ENCODE measurements around the gene DIAPH1.

The DIAPH1 gene

DNA sequence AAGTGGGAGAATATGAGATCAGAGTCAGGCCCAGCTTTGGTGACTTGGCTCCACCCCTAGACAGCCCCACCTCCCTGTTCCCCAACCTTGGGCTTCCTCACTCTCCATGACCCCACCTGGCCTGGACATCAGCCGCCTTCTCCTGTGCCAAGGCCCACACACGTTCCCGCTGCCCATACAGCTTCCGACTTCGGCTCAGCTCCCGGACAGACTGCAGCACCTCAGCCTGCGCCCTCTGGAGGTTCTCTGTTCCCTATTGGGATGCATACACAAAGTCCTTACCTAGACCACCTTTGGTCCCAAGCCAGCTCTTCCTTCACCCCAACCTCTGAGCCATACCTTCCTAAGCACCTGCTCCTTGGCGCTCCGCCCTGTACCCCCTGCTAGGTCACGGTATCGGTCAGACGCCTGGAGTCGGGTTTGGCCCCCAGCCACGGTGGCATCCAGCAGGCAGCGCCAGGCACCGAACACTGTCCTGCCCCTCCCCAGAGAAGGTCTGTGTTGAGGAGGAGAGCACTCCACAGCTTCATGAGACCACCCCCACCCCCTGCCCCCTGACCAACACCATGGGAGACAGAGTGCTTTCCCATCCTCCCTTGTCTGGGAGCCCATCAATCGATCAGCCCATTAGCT is 30.4 kb upstream of the DIAPH1 start:
- Mint-ChIP-seq H3K4me1 (peaks cover 39% of the 10 kb centered on the region), H3K27me3 (no peaks in the 10 kb centered on the region), H3K9me3 (no peaks in the 10 kb centered on the region), H3K27ac (no peak overlapping the region), H3K36me3 (peaks cover 31% of the 10 kb centered on the region), H3K4me3 (no peak overlapping the region)
- no peak for ATAC-seq

DNA sequence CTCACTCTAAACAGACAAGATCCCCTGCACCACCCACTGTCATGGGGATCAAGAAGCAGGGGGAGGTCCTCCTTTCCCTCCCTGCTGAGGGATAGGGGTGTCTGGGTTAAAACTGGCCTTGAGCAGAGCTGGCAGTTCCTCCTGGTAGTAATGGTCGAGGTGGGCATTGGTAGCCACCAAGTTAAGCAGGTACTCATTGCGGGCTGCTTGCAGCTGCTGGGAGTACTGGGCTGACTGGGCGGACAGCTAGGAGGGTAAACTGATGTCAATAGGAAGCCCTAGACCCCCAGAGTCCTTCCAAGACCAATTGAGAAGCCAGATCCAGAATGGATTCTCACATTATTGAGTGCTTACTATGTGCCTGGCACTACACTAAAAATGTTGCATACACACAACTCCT is 29.1 kb upstream of the DIAPH1 start:
- Mint-ChIP-seq H3K9me3 (no peaks in the 10 kb centered on the region), H3K27me3 (no peaks in the 10 kb centered on the region), H3K4me1 (peaks cover 39% of the 10 kb centered on the region), H3K36me3 (peaks cover 31% of the 10 kb centered on the region), H3K4me3 (no peak overlapping the region), H3K27ac (no peak overlapping the region)
- ATAC-seq, result no peak

DNA sequence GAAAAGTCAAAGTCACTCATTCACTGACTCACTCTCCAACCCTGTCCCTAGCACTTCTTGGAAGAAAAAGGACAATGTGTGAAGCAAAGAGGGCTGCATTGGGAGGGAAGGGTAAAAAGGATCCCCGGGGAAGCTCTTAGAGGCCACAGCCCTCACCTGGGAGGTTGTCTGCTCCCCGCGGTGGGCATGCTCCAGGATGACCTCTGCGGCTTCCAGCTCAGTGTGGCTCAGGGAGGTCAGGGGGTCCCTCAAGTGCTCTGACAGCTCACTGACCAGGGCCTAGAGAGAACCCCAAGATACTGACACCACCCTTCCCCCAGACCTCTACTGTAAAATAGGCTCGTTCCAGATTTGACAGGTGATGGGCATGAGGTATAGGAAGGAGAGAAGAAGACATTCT is 28.4 kb upstream of the DIAPH1 start:
- no peaks in the 10 kb centered on the region for H3K9me3 Mint-ChIP-seq
- H3K27me3 Mint-ChIP-seq, result no peaks in the 10 kb centered on the region
- ATAC-seq, result no peak
- peaks cover 31% of the 10 kb centered on the region for H3K36me3 Mint-ChIP-seq
- no peak overlapping the region for H3K4me3 Mint-ChIP-seq
- peaks cover 33% of the 10 kb centered on the region for H3K4me1 Mint-ChIP-seq
- H3K27ac Mint-ChIP-seq, result no peak overlapping the region

DNA sequence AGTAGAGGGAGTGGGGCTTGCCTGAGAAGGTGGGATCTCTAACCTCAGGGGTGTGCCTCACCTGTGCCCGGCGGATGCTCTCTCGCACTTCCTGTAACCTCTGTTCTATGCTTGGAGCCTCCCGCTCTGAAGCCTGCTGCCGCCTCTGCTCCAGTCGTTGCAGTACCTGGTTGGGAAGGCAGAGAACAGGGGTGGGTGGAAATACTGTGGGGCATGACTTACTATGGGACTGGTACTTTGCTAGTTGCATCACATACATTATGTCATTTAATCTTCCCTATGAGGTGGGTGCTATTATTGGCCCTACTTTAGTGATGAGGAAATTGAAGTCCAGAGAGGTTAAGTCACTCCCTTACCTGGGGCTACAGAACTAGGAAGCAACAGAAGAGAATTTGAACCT is 27.2 kb upstream of the DIAPH1 start:
- Mint-ChIP-seq H3K36me3 (peaks cover 40% of the 10 kb centered on the region), H3K4me1 (peaks cover 31% of the 10 kb centered on the region), H3K9me3 (no peaks in the 10 kb centered on the region), H3K27me3 (no peaks in the 10 kb centered on the region), H3K4me3 (no peak overlapping the region), H3K27ac (no peak overlapping the region)
- no peak for ATAC-seq

DNA sequence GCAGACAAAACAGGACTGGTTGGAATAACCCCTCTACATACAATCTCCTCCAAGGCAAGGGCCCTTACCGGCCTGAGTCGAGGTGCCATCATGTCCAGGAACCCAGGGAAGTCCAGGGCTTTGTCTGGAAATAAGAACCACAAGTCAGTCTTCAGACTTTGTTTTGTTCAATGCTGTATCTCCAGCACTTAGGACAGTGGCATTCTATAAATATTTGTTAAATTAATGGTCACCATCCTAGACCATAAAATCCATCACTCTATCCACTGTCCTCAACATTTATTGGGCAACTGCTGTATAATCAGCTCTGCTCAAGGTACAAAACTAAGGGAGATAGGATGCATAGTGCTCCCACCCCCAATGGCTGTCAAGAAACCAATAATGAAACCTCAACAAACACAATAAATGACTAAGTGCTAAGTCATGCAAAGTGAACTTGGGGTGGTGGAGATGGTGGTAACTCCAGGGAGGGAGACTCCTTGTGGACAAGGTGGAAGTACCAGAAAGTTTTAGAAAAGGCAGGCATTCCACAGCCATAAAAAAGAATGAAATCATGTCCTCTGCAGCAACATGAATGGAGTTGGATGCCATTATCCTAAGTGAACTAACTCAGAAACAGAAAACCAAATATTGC is 23.0 kb upstream of the DIAPH1 start:
- H3K4me1 Mint-ChIP-seq, result peaks cover 21% of the 10 kb centered on the region
- H3K36me3 Mint-ChIP-seq, result peaks cover 37% of the 10 kb centered on the region
- no peak for ATAC-seq
- H3K4me3 Mint-ChIP-seq, result no peak overlapping the region
- peak overlapping the region; percentile 42 for H3K27ac Mint-ChIP-seq
- H3K27me3 Mint-ChIP-seq, result no peaks in the 10 kb centered on the region
- no peaks in the 10 kb centered on the region for H3K9me3 Mint-ChIP-seq

DNA sequence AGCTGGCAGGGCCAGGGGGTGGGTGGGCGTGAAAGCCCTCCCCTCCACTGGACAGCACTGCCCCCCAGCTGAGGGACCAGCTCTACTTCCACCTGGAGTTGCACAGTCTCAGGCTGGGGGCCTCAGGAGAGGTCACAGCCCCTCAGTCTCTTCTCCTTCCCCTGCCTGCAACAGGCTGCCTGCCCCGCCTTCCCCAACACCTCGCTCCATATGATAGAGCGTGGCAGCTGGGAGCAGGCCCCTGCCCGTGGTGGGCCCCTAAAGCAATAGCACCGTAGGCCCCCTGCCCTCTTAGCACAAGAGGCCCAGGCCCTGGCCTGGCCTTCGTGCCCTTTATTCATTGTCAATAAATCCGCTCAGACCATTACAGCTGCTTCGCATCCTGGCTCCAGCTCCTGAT is 21.9 kb upstream of the DIAPH1 start:
- peak overlapping the region; percentile 6 for H3K27ac Mint-ChIP-seq
- H3K4me1 Mint-ChIP-seq, result peaks cover 27% of the 10 kb centered on the region
- H3K27me3 Mint-ChIP-seq, result no peaks in the 10 kb centered on the region
- H3K9me3 Mint-ChIP-seq, result no peaks in the 10 kb centered on the region
- H3K4me3 Mint-ChIP-seq, result no peak overlapping the region
- ATAC-seq, result no peak
- H3K36me3 Mint-ChIP-seq, result peaks cover 26% of the 10 kb centered on the region

DNA sequence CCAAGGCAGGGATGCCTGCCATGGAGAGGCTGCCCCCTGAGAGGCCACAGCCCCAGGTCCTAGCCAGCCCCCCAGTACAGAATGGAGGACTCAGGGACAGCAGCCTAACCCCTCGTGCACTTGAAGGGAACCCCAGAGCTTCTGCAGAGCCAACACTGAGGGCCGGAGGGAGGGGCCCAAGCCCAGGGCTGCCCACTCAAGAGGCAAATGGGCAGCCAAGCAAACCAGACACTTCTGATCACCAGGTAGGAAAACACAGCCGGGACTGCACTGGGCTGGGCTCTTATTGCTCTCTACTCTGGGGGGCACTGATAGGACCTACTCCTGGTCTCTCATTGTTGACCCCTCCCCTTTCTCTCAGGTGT is 21.2 kb upstream of the DIAPH1 start:
- Mint-ChIP-seq H3K9me3 (no peaks in the 10 kb centered on the region), H3K36me3 (peaks cover 23% of the 10 kb centered on the region), H3K27me3 (no peaks in the 10 kb centered on the region), H3K27ac (no peak overlapping the region), H3K4me1 (peaks cover 34% of the 10 kb centered on the region), H3K4me3 (no peak overlapping the region)
- no peak for ATAC-seq

DNA sequence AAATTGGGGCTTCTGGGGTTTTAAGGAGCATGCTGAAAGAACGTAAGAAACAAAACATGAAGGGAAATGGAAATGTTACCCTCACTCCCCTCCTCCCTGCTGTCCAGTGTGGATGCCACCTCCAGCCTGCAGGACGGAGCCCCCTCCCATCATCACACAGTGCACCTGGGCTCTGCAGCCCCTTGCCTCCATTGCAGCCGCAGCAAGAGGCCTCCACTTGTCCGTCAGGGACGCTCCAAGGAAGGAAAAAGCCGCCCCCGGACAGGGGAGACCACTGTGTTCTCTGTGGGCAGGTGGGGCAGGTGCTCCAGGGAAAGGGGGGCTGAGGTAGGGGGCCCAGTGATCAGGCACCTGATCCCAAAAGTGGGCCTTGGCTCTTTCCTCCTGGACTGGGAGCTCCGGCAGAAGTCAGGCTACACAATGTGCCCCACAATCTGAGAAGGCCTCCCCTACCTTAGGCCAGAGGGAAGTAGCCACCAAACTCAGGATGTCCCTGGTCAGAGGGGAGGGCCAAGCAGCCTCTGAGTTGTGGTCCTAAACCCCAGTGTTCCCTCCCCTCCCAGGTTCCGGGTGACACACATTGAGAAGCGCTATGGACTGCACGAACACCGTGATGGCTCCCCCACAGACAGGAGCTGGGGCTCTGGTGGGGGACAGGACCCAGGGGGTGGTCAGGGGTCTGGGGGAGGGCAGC is 20.7 kb upstream of the DIAPH1 start:
- Mint-ChIP-seq H3K9me3 (no peaks in the 10 kb centered on the region), H3K27me3 (no peaks in the 10 kb centered on the region), H3K27ac (no peak overlapping the region), H3K36me3 (peaks cover 17% of the 10 kb centered on the region), H3K4me3 (no peak overlapping the region), H3K4me1 (peaks cover 39% of the 10 kb centered on the region)
- no peak for ATAC-seq

DNA sequence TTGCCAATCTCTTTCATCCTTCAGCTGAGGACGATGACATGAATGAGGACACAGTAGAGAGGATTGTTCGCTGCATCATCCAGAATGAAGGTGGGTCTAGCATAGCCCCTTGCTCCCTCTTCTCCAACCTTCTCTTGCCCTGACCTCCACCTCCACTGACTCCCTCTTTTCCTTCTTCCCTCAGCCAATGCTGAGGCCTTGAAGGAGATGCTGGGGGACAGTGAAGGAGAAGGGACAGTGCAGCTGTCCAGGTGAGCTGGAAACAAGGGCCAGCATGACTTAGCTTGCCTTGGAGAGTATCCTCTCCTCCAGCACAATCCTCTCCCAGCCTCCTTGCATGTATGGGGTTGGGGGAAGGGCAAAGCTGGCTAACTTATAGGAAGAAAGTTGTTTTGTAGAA is 20.0 kb upstream of the DIAPH1 start:
- Mint-ChIP-seq H3K27ac (peak overlapping the region; percentile 82), H3K27me3 (no peaks in the 10 kb centered on the region), H3K4me1 (peaks cover 47% of the 10 kb centered on the region), H3K4me3 (peak overlapping the region; percentile 89), H3K36me3 (peaks cover 14% of the 10 kb centered on the region), H3K9me3 (no peaks in the 10 kb centered on the region)
- ATAC-seq, result no peak

DNA sequence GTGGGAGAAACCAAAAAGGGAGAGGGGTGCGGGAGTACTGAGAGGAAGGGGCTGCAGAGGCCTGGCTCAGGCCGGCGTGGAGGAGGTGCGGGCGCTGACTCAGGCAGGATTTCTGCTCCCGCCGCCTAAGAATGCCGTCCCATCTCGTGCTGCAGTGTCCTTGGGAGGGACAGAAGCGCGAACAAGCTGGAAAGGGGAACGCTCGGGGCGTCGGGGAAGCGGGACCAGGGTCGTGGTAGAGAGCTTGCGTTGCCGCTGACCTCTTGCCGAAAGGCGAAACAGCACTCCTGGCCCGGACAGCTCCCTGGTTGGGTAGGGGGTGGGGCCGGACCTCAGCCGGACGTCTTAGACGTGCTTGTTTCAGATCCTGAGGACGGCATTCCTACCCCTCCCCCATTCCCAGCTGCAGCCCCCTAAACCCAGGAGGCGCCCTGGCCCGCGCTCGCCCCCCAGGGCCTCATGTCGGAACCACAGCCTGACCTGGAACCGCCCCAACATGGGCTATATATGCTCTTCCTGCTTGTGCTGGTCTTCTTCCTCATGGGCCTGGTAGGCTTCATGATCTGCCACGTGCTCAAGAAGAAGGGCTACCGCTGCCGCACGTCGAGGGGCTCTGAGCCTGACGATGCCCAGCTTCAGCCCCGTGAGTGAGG is 19.1 kb upstream of the DIAPH1 start:
- H3K4me3 Mint-ChIP-seq, result peak overlapping the region; percentile 89
- ATAC-seq, result peak; percentile 59
- peaks cover 47% of the 10 kb centered on the region for H3K4me1 Mint-ChIP-seq
- H3K27me3 Mint-ChIP-seq, result no peaks in the 10 kb centered on the region
- peaks cover 14% of the 10 kb centered on the region for H3K36me3 Mint-ChIP-seq
- peak overlapping the region; percentile 82 for H3K27ac Mint-ChIP-seq
- no peaks in the 10 kb centered on the region for H3K9me3 Mint-ChIP-seq

DNA sequence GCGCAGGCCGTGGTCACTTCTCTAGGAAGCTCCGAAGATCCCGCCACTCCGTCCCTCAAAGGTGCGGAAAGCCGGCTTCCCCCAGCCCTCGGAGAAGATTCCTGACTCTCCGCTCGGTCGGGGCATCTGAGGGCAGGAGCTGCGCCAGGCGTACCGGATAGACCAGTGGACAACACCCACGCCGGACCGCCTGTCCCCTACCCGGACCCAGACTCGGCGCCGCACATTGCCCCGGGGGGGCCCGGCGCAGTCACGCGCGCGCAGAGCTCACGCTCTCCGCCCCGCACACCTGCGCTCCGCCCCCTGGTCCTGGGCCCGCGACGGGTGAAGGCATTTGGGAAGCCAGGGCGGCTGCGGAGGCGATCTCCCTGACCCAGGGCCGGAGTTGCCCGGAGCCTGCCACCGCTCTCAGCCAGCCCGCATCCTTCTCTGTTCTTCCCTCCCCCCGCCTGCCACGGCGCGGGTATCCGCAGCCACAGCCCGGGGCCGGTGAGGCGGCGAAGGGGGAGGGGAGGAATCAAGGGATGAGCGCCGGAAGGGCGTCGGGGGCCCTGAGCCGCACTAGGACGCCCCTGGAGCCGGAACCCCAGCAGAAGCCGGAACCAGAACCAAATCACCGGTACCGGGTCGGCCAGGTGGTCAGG is 18.4 kb upstream of the DIAPH1 start:
- peaks cover 14% of the 10 kb centered on the region for H3K36me3 Mint-ChIP-seq
- ATAC-seq, result peak; percentile 71
- H3K27me3 Mint-ChIP-seq, result no peaks in the 10 kb centered on the region
- H3K4me1 Mint-ChIP-seq, result peaks cover 53% of the 10 kb centered on the region
- no peaks in the 10 kb centered on the region for H3K9me3 Mint-ChIP-seq
- H3K27ac Mint-ChIP-seq, result peak overlapping the region; percentile 82
- H3K4me3 Mint-ChIP-seq, result peak overlapping the region; percentile 89

DNA sequence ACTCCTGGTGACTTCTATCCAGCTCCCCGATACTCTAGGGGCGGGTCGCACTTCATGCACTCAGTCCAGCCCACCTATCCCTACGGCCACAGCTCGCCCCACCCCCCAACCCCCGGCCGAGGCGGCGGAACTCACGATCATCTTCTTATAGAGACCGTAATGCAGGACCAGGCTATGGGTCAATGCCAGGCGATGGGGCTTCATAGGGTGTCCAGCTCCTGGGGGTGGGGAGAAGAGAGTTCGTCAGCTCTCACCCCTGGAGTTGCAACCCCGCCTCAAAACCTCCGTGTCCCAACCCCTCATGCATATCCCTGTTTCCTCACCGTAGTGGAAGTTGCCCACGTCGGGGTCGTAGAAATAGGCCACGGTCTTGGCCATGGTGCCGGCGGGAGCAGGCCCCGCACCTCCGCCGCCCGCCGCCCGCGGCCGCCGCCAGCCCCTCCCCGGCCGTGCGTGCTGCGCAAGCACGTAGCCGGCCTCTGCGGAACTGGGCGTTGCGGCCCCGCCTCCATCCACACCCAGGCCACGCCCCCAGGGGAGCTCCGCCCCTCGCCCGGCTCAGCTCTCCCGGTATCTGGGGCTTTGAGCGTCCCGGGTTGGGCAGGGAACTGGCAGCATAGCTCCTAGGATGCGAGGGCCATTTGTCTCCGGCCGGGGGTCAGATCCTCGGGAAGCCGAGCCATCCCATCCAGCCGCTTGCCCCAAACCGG is 17.8 kb upstream of the DIAPH1 start, which contains the start of the genes HDAC3 and RELL2:
Gene HDAC3, minus strand, starts transcription at position 437 of the 710 bp plus-strand sequence. Its CDS starts 59 bp downstream, at position 378.
Gene RELL2, plus strand, starts transcription at position 585 of the 710 bp plus-strand sequence. CDS start 1,229 bp downstream, outside the sequence.
- peak; percentile 93 for ATAC-seq
- Mint-ChIP-seq H3K27ac (peak within 1 kb of the TSS; percentile 82), H3K9me3 (no peaks in the 10 kb centered on the region), H3K4me3 (peak within 1 kb of the TSS; percentile 89), H3K4me1 (peaks cover 50% of the 10 kb centered on the region), H3K36me3 (peaks cover 11% of the 10 kb centered on the region), H3K27me3 (no peaks in the 10 kb centered on the region)

DNA sequence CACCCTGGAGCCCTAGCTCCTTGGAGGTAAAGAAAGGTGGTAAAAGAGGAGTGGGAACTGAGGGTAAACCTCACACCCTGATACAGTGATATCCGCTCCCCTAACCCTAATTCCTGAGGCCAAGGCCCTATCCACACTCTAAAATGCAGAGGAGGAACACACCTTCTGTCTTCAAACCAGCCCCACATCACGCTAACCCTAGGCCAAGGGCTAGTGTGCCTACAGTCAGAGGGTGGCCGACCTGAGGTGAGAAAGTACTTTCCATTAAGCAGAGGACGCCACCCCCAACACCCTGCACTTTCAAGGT is 17.3 kb upstream of the DIAPH1 start:
- peak overlapping the region; percentile 89 for H3K4me3 Mint-ChIP-seq
- peaks cover 6% of the 10 kb centered on the region for H3K36me3 Mint-ChIP-seq
- H3K27ac Mint-ChIP-seq, result peak overlapping the region; percentile 82
- H3K27me3 Mint-ChIP-seq, result no peaks in the 10 kb centered on the region
- H3K9me3 Mint-ChIP-seq, result no peaks in the 10 kb centered on the region
- H3K4me1 Mint-ChIP-seq, result peaks cover 45% of the 10 kb centered on the region
- no peak for ATAC-seq

DNA sequence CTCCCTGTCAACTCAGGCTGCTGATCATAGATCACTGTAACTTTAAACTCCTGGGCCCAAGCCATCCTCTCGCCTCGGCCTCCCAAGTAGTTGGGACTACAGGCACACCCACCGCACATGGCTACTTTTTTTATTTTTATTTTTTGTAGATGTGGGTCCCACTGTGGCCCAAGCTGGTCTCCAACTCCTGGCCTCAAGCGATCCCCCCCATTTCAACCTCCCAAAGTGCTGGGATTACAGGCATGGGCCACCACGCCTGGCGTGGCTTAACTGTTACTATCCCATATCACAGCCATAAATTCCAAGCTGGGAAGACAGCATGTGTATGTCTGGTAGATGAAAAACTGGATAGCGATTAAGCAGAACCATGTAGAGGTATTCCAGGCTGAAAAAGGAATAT is 16.8 kb upstream of the DIAPH1 start:
- H3K4me3 Mint-ChIP-seq, result peak overlapping the region; percentile 89
- peak overlapping the region; percentile 82 for H3K27ac Mint-ChIP-seq
- H3K36me3 Mint-ChIP-seq, result peaks cover 2% of the 10 kb centered on the region
- no peaks in the 10 kb centered on the region for H3K9me3 Mint-ChIP-seq
- peaks cover 45% of the 10 kb centered on the region for H3K4me1 Mint-ChIP-seq
- no peaks in the 10 kb centered on the region for H3K27me3 Mint-ChIP-seq
- no peak for ATAC-seq

Data from stimulated activated memory B cell treated with anti-CD40 and anti-IgM and Interleukin-4, amounts not matched to agents 10 μg/mL and 1 μg/mL and 100 μg/mL, for 72 hours (primary cell).